Melanocyte of skin (primary cell): ENCODE data around the gene LIN37. TPM values are rescaled to one million over a fixed set of nuclear protein-coding genes. Genes with fewer than 3 reads are reported as not detected.

Source experiments
- total RNA-seq, 2 donors: library from RNA; depleted of rRNA; stranded (reverse); fragments of >200 nt; gene quantifications; 2 replicates each; pipeline ENCODE4 v1.2.3, GENCODE V29; 2012

Gene LIN37
- 10 to 100 TPM; 11.0 to 13.1 TPM for total RNA-seq

GRCh38 chr19:35748106-35749020, at the start of gene LIN37:
TSS of gene LIN37 (plus strand) at chr19:35748576. CDS start at chr19:35748725, 149 bp downstream.

GRCh38 chr19:35704218-35704617, 44.2 kb upstream of the LIN37 start, which contains the start of gene ZBTB32:
TSS of gene ZBTB32 (plus strand) at chr19:35704558. CDS start at chr19:35714627, 10,069 bp downstream.

GRCh38 chr19:35717665-35718344, 30.6 kb upstream of the LIN37 start, which contains the start of gene KMT2B:
TSS of gene KMT2B (plus strand) at chr19:35718003. CDS start at chr19:35718019, 16 bp downstream.

GRCh38 chr19:35742121-35742724, 6.2 kb upstream of the LIN37 start, which contains the start of gene IGFLR1:
TSS of gene IGFLR1 (minus strand) at chr19:35742452. CDS start at chr19:35741180, 1,272 bp downstream.

GRCh38 chr19:35745328-35746086, 2.9 kb upstream of the LIN37 start, which contains the start of the genes PSENEN and U2AF1L4:
TSS of gene PSENEN (plus strand) at chr19:35745651. CDS start at chr19:35745931, 280 bp downstream.
TSS of gene U2AF1L4 (minus strand) at chr19:35745418. CDS start at chr19:35745391, 27 bp downstream.

GRCh38 chr19:35756377-35757230, 8.2 kb downstream of the LIN37 start, which contains the start of gene HSPB6:
TSS of gene HSPB6 (minus strand) at chr19:35757029. CDS start at chr19:35757008, 21 bp downstream.

GRCh38 chr19:35757749-35758608, 9.6 kb downstream of the LIN37 start, which contains the start of gene PROSER3:
TSS of gene PROSER3 (plus strand) at chr19:35758176. CDS start at chr19:35758216, 40 bp downstream.

GRCh38 chr19:35775298-35776101, 27.1 kb downstream of the LIN37 start, which contains the start of gene ARHGAP33:
TSS of gene ARHGAP33 (plus strand) at chr19:35775564. CDS start at chr19:35775659, 95 bp downstream.

Other genes starting within 250 kb of the LIN37 start
- gene DMKN, start 234.9 kb upstream of the LIN37 start, total RNA-seq: 1 to 10 TPM; 2.0 to 6.2 TPM
- gene SBSN, start 220.3 kb upstream of the LIN37 start, total RNA-seq: under 1 TPM in 1 of 2 donors, not detected in 1; under 0.01 TPM
- gene GAPDHS, start 215.1 kb upstream of the LIN37 start, total RNA-seq: 10 to 100 TPM in 1 of 2 donors, 1 to 10 TPM in 1; 5.9 to 10.3 TPM
- 100 to 1,000 TPM; 118 to 126 TPM for gene TMEM147, start 202.9 kb upstream of the LIN37 start, total RNA-seq
- gene ATP4A, start 184.9 kb upstream of the LIN37 start, total RNA-seq: not detected
- not detected for gene PMIS2, start 162.4 kb upstream of the LIN37 start, total RNA-seq
- gene HAUS5, start 135.8 kb upstream of the LIN37 start, total RNA-seq: 10 to 100 TPM in 1 of 2 donors, 1 to 10 TPM in 1; 6.5 to 11.3 TPM
- gene RBM42, start 119.5 kb upstream of the LIN37 start, total RNA-seq: 10 to 100 TPM; 58.5 to 63.6 TPM
- gene ETV2, start 106.8 kb upstream of the LIN37 start, total RNA-seq: under 1 TPM in 1 of 2 donors, not detected in 1; 0.33 TPM
- gene COX6B1, start 100.3 kb upstream of the LIN37 start, total RNA-seq: 100 to 1,000 TPM; 272 to 275 TPM
- gene UPK1A, start 82.1 kb upstream of the LIN37 start, total RNA-seq: not detected
- gene ZBTB32, start 44.0 kb upstream of the LIN37 start, total RNA-seq: not detected
- gene KMT2B, start 30.6 kb upstream of the LIN37 start, total RNA-seq: 1 to 10 TPM; 7.6 to 8.3 TPM
- 1 to 10 TPM in 1 of 2 donors, under 1 TPM in 1; 0.69 to 3.3 TPM for gene IGFLR1, start 6.1 kb upstream of the LIN37 start, total RNA-seq
- 1 to 10 TPM; 2.8 to 6.0 TPM for gene U2AF1L4, start 3.2 kb upstream of the LIN37 start, total RNA-seq
- gene PSENEN, start 2.9 kb upstream of the LIN37 start, total RNA-seq: 10 to 100 TPM; 14.8 to 19.3 TPM
- 1 to 10 TPM in 1 of 2 donors, under 1 TPM in 1; 0.67 to 1.7 TPM for gene HSPB6, start 8.5 kb downstream of the LIN37 start, total RNA-seq
- 1 to 10 TPM; 5.5 to 9.0 TPM for gene PROSER3, start 9.6 kb downstream of the LIN37 start, total RNA-seq
- gene ARHGAP33, start 27.0 kb downstream of the LIN37 start, total RNA-seq: 1 to 10 TPM; 1.3 to 7.9 TPM
- not detected for gene PRODH2, start 64.3 kb downstream of the LIN37 start, total RNA-seq
- gene NPHS1, start 103.9 kb downstream of the LIN37 start, total RNA-seq: not detected
- under 1 TPM; 0.33 to 0.34 TPM for gene KIRREL2, start 108.3 kb downstream of the LIN37 start, total RNA-seq
- gene APLP1, start 120.0 kb downstream of the LIN37 start, total RNA-seq: 1 to 10 TPM in 1 of 2 donors, under 1 TPM in 1; under 0.01 to 2.1 TPM
- 10 to 100 TPM in 1 of 2 donors, 1 to 10 TPM in 1; 3.1 to 20.6 TPM for gene NFKBID, start 152.0 kb downstream of the LIN37 start, total RNA-seq
- under 1 TPM in 1 of 2 donors, not detected in 1; 1.00 TPM for gene HCST, start 154.0 kb downstream of the LIN37 start, total RNA-seq
- gene TYROBP, start 159.7 kb downstream of the LIN37 start, total RNA-seq: not detected
- gene LRFN3, start 187.8 kb downstream of the LIN37 start, total RNA-seq: 1 to 10 TPM; 5.2 to 5.7 TPM
- 10 to 100 TPM in 1 of 2 donors, 1 to 10 TPM in 1; 9.6 to 20.6 TPM for gene SDHAF1, start 246.6 kb downstream of the LIN37 start, total RNA-seq